Muscle of back (tissue), 11 donors: Measurements from ENCODE around the gene CLEC14A. TPM values are rescaled to one million over a fixed set of nuclear protein-coding genes. Genes with fewer than 3 reads are reported as not detected.

ENCODE experiments used
- DNase-seq, 3 donors: peaks; one replicate each; pipeline versions ENCODE4 v3.0.0 to v3.0.0-alpha.2; 2013
- polyA plus RNA-seq, 10 donors: library from polyadenylated mRNA; unstranded; fragments of 120-200 nt; gene quantifications; one replicate each; pipeline ENCODE4 v1.2.1, GENCODE V29; 2013; ENCODE audit not compliant: insufficient read length in 10 of 10

Gene CLEC14A
- polyA plus RNA-seq, 10 donors = 19.8 to 31.2 (median 24.9) TPM

GRCh38 chr14:38207377-38207735, 48.5 kb downstream of the CLEC14A start:
- peak in 1 of 3 donors; percentile 17 for DNase-seq

- DNase-seq = no peak
Observed at GRCh38 chr14:38206689-38207376, 49.1 kb downstream of the CLEC14A start.

- no peak for DNase-seq
Observed at GRCh38 chr14:38205949-38206665, 49.8 kb downstream of the CLEC14A start.

GRCh38 chr14:38205119-38205813, 50.6 kb downstream of the CLEC14A start:
- no peak for DNase-seq

- no peak for DNase-seq
Observed at GRCh38 chr14:38204719-38205115, 51.2 kb downstream of the CLEC14A start.

Other genes starting within 250 kb of the CLEC14A start
- gene SSTR1, start 48.2 kb downstream of the CLEC14A start, polyA plus RNA-seq = 1 to 10 TPM in 1 of 10 donors, under 1 TPM in 9; 0.10 to 3.4 (median 0.24) TPM